Activated CD4-positive, alpha-beta T cell treated with anti-CD3 and anti-CD28 coated beads, Interleukin-2, amount 10 ng/mL, durations not matched to agents 7 days and 5 days (primary cell): ENCODE results near the gene SMPDL3B. TPM values are rescaled to one million over a fixed set of nuclear protein-coding genes. Genes with fewer than 3 reads are reported as not detected.

Experiments used
- CTCF ChIA-PET: fragments of 350-600 bp; sonication (Branson Sonifier 250); formaldehyde crosslinking; loops from one replicate; lab custom pipeline; 2021; ENCODE audit warnings: antibody characterized with exemption; lab: Charles Lee
- POLR2A ChIA-PET: fragments of 350-600 bp; sonication (Branson Sonifier 250); formaldehyde crosslinking; loops from one replicate; lab custom pipeline; 2021; ENCODE audit warnings: antibody characterized with exemption; lab: Charles Lee
- DNase-seq: peaks from one replicate; pipeline ENCODE4 v3.0.0-alpha.2; 2020
- H3K27ac Mint-ChIP-seq: one replicate; pipeline ENCODE4 v1.8.0; 2021; ENCODE audit warnings: mild to moderate bottlenecking, moderate library complexity, mixed read lengths
- H3K27me3 Mint-ChIP-seq: one replicate; pipeline ENCODE4 v1.8.0; 2021; ENCODE audit warnings: mixed read lengths
- H3K36me3 Mint-ChIP-seq: one replicate; pipeline ENCODE4 v1.8.0; 2021; ENCODE audit warnings: low read depth, mixed read lengths
- H3K4me1 Mint-ChIP-seq: one replicate; pipeline ENCODE4 v1.8.0; 2021; ENCODE audit warnings: mixed read lengths
- H3K4me3 Mint-ChIP-seq: one replicate; pipeline ENCODE4 v1.8.0; 2021; ENCODE audit warnings: mild to moderate bottlenecking, moderate library complexity, mixed read lengths
- H3K9me3 Mint-ChIP-seq: one replicate; pipeline ENCODE4 v1.8.0; 2021; ENCODE audit warnings: mixed read lengths
- total RNA-seq, 2 experiments: library from RNA; stranded (reverse); gene quantifications; one replicate each; pipeline ENCODE4 v1.2.3, GENCODE V29; 2021

SMPDL3B gene
- total RNA-seq, 2 experiments from 2014 or later, result 0.20 to 0.21 TPM

- H3K9me3 Mint-ChIP-seq, result no peaks in the 10 kb centered on the region
- ChIA-PET POLR2A (no interaction called here), CTCF (interaction anchor here (0.7 to 2.4 kb wide), 5 partner anchors 10 to 105 kb away, joined by 4 to 5 read pairs (median 5); no protein-coding TSS in a partner anchor)
- H3K4me1 Mint-ChIP-seq, result peaks cover 35% of the 10 kb centered on the region
- H3K27ac Mint-ChIP-seq, result no peak overlapping the region
- H3K36me3 Mint-ChIP-seq, result peaks cover 12% of the 10 kb centered on the region
- H3K4me3 Mint-ChIP-seq, result no peak overlapping the region
- no peak for DNase-seq
- H3K27me3 Mint-ChIP-seq, result no peaks in the 10 kb centered on the region
Measured at GRCh38 chr1:27963393-27963792, 28.6 kb downstream of the SMPDL3B start.

DNA sequence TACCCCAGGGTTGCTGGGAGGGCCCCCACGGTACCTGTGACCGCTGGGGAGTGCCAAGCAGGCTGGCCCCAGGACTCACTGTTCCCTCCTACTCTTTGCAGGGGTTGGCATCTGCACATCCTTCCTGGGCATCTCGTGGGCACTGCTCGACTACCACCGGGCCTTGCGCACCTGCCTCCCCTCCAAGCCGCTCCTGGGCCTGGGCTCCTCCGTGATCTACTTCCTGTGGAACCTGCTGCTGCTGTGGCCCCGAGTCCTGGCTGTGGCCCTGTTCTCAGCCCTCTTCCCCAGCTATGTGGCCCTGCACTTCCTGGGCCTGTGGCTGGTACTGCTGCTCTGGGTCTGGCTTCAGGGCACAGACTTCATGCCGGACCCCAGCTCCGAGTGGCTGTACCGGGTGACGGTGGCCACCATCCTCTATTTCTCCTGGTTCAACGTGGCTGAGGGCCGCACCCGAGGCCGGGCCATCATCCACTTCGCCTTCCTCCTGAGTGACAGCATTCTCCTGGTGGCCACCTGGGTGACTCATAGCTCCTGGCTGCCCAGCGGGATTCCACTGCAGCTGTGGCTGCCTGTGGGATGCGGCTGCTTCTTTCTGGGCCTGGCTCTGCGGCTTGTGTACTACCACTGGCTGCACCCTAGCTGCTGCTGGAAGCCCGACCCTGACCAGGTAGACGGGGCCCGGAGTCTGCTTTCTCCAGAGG lies 31.8 kb downstream of the SMPDL3B start:
- Mint-ChIP-seq H3K36me3 (peaks cover 13% of the 10 kb centered on the region), H3K9me3 (no peaks in the 10 kb centered on the region), H3K4me1 (peaks cover 26% of the 10 kb centered on the region), H3K4me3 (no peak overlapping the region), H3K27me3 (no peaks in the 10 kb centered on the region), H3K27ac (no peak overlapping the region)
- no peak for DNase-seq
- ChIA-PET CTCF (no interaction called here), POLR2A (no interaction called here)

DNA sequence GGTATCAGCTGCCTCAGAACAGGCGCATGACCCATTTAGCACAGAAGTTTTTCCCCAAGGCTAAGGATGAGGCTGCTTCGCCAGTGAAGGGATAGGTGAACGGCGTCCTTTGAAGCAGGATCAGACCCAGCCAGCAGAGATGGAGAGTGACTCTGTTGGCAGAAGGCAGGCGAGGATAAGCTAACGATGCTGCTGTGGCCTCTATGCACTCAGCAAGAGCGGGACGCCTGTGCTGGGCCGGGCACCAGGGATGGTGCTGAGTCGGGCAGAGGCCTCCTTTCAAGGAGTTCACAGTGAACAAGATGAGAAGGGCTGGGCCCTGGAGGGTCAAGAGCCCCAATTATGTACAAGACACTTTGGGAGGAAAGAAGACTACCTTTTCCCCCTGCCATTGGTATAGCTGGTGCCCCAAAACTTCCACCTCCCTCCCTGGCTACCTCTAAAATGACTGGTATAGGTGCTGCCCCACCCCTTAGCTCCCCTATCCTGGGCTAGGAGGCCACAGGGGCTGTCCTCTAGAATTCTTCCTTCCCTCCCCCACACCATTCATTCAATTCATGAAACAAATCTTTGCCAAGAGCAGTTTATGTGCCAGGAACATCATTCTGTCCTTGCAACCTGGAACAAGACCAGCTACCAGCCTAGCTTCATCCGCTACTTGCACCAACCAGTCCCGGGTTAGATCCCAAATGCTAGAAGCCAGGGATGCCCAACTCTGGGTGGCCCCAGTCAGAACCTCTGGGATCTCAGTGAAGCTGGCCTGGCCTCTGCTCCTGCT lies 32.5 kb downstream of the SMPDL3B start:
- peaks cover 13% of the 10 kb centered on the region for H3K36me3 Mint-ChIP-seq
- DNase-seq, result no peak

GRCh38 chr1:27967884-27968466 lies 33.2 kb downstream of the SMPDL3B start:
- Mint-ChIP-seq H3K4me1 (peaks cover 18% of the 10 kb centered on the region), H3K4me3 (no peak overlapping the region), H3K27ac (no peak overlapping the region), H3K9me3 (no peaks in the 10 kb centered on the region), H3K36me3 (peaks cover 13% of the 10 kb centered on the region), H3K27me3 (no peaks in the 10 kb centered on the region)
- ChIA-PET POLR2A (no interaction called here), CTCF (interaction anchor here (0.9 to 1.1 kb wide), 2 partner anchors 9 to 25 kb away, joined by 3 read pairs; partner anchors contain the start of gene XKR8)
- DNase-seq, result no peak

More for the DNA sequence above, 32.5 kb downstream of the SMPDL3B start:
- Mint-ChIP-seq H3K4me1 (peaks cover 20% of the 10 kb centered on the region), H3K27me3 (no peaks in the 10 kb centered on the region), H3K9me3 (no peaks in the 10 kb centered on the region), H3K27ac (no peak overlapping the region), H3K4me3 (no peak overlapping the region)
- CTCF ChIA-PET, result no interaction called here
- POLR2A ChIA-PET, result no interaction called here

DNA sequence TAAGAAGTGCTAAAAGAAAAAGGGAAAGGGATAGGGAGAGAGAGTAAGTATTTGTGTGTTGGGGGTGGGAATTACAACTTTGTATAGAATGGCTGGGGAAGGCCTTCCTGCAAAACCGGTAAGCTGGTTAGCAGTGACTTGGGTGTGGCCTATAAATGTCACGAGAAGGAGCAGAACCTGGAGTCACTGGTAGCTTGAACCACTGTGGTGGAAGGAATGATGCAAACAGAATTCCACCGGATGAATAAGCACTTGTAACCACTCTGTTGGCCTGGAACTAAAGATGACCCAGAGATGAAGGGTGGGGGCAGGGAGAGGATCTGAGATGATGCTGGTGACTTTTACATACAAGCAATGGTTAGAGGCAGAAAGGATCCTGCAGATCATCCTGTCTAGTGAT lies 33.9 kb downstream of the SMPDL3B start:
- H3K4me3 Mint-ChIP-seq, result no peak overlapping the region
- no peak for DNase-seq
- peaks cover 13% of the 10 kb centered on the region for H3K36me3 Mint-ChIP-seq
- POLR2A ChIA-PET, result no interaction called here
- no peaks in the 10 kb centered on the region for H3K9me3 Mint-ChIP-seq
- CTCF ChIA-PET, result interaction anchor here (0.9 to 1.1 kb wide), 2 partner anchors 9 to 24 kb away, joined by 3 read pairs; partner anchors contain the start of gene XKR8
- H3K4me1 Mint-ChIP-seq, result peaks cover 15% of the 10 kb centered on the region
- H3K27ac Mint-ChIP-seq, result no peak overlapping the region
- H3K27me3 Mint-ChIP-seq, result no peaks in the 10 kb centered on the region

DNA sequence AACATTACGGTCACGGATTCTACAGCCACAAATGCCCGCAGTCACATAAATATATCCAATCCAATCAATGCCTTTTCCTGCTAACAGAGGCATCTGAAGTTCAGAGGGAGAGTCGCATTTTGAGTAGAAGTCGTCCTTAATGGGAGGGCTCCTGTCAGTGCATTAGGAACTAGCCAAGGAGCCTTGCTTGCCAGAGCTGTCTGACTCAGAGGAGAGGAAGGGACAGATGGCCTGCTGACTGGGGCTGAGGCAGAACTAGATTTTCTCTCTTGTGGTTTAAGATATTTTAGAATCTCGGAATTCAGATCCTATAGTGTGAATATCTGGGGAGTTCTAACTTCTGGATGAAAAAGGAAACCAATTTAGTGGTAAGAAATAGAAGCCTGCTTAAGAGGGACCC lies 35.6 kb downstream of the SMPDL3B start:
- no peak overlapping the region for H3K4me3 Mint-ChIP-seq
- POLR2A ChIA-PET, result no interaction called here
- no peak overlapping the region for H3K27ac Mint-ChIP-seq
- no peaks in the 10 kb centered on the region for H3K9me3 Mint-ChIP-seq
- H3K36me3 Mint-ChIP-seq, result peaks cover 12% of the 10 kb centered on the region
- H3K27me3 Mint-ChIP-seq, result no peaks in the 10 kb centered on the region
- CTCF ChIA-PET, result interaction anchor here (1.2 to 2.2 kb wide), 3 partner anchors 9 to 112 kb away, joined by 3 to 7 read pairs (median 7); no protein-coding TSS in a partner anchor
- DNase-seq, result no peak
- peaks cover 14% of the 10 kb centered on the region for H3K4me1 Mint-ChIP-seq

GRCh38 chr1:27971674-27972073 lies 36.9 kb downstream of the SMPDL3B start:
- Mint-ChIP-seq H3K27ac (no peak overlapping the region), H3K4me1 (peaks cover 14% of the 10 kb centered on the region), H3K27me3 (no peaks in the 10 kb centered on the region), H3K9me3 (no peaks in the 10 kb centered on the region), H3K4me3 (no peak overlapping the region), H3K36me3 (peaks cover 10% of the 10 kb centered on the region)
- POLR2A ChIA-PET, result no interaction called here
- CTCF ChIA-PET, result interaction anchor here (0.5 to 2.2 kb wide), 5 partner anchors 11 to 137 kb away, joined by 3 to 7 read pairs (median 5); no protein-coding TSS in a partner anchor
- no peak for DNase-seq

- Mint-ChIP-seq H3K27me3 (no peaks in the 10 kb centered on the region), H3K4me1 (peaks cover 14% of the 10 kb centered on the region), H3K27ac (no peak overlapping the region), H3K9me3 (no peaks in the 10 kb centered on the region), H3K4me3 (no peak overlapping the region), H3K36me3 (peaks cover 15% of the 10 kb centered on the region)
- ChIA-PET CTCF (interaction anchor here (1.3 to 2.2 kb wide), 4 partner anchors 11 to 138 kb away, joined by 4 to 7 read pairs (median 6); no protein-coding TSS in a partner anchor), POLR2A (no interaction called here)
- no peak for DNase-seq
Measured at GRCh38 chr1:27972141-27972540, 37.3 kb downstream of the SMPDL3B start.

DNA sequence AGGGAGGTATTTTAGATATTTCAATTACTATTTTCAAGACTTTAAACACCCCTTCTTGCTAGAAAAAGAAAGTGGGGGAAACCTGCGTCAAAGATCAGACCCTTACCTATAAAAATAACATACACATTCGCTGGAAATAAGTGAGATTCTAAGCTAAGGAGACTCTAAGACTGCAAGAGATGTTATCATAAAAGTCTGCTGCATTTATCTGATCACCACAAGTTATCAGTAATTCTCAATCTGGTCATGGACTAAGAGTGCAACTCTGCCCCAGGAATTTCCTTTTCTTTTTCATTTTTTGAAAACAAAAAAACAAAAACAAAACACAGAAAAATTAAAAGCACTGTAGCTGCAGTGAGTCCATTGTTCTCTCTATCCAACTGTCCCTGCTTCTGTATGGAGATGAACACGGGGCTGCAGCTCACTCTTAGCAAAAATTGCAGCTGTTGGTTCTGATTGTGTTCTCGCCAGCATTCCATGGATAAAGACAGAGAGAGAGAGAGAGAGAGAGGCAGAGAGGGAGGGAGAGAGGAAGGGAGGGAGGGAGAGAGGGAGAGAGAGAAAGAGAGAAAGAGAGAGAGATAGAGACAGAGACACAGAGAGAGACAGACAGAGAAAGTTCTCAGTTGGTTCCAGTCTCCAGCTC lies 39.1 kb downstream of the SMPDL3B start:
- peaks cover 11% of the 10 kb centered on the region for H3K36me3 Mint-ChIP-seq
- ChIA-PET POLR2A (interaction anchor here (0.6 kb wide), 1 partner anchor 17 kb away, joined by 9 read pairs; no protein-coding TSS in a partner anchor), CTCF (interaction anchor here (0.9 to 1.7 kb wide), 6 partner anchors 10 to 216 kb away, joined by 3 to 8 read pairs (median 4); partner anchors contain the start of gene XKR8)
- peaks cover 6% of the 10 kb centered on the region for H3K4me1 Mint-ChIP-seq
- no peaks in the 10 kb centered on the region for H3K9me3 Mint-ChIP-seq
- H3K27me3 Mint-ChIP-seq, result no peaks in the 10 kb centered on the region
- DNase-seq, result no peak
- no peak overlapping the region for H3K27ac Mint-ChIP-seq
- H3K4me3 Mint-ChIP-seq, result no peak overlapping the region

DNA sequence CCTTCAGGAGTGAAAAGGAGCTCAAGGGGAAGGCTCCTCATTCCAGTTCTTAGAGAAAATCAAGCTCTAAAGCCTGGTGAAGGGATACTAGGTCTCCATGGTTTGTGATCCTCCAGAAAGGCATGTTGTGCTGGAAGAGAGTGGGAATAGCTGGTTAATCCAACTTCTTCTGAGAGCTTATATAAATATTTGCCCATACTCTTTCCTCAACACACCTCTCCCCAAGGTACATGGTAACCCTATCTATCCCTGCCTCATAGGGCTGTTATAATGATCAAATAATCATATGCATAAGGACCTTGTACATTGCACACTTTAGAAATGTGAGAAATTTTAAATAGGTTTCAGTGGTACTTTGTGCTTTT lies 39.6 kb downstream of the SMPDL3B start:
- Mint-ChIP-seq H3K9me3 (no peaks in the 10 kb centered on the region), H3K27ac (no peak overlapping the region), H3K4me3 (no peak overlapping the region), H3K27me3 (no peaks in the 10 kb centered on the region), H3K4me1 (peaks cover 7% of the 10 kb centered on the region), H3K36me3 (peaks cover 11% of the 10 kb centered on the region)
- POLR2A ChIA-PET, result interaction anchor here (0.6 kb wide), 1 partner anchor 16 kb away, joined by 9 read pairs; no protein-coding TSS in a partner anchor
- CTCF ChIA-PET, result interaction anchor here (0.5 to 1.7 kb wide), 5 partner anchors 12 to 216 kb away, joined by 3 to 8 read pairs (median 4); partner anchors contain the start of gene XKR8
- no peak for DNase-seq

DNA sequence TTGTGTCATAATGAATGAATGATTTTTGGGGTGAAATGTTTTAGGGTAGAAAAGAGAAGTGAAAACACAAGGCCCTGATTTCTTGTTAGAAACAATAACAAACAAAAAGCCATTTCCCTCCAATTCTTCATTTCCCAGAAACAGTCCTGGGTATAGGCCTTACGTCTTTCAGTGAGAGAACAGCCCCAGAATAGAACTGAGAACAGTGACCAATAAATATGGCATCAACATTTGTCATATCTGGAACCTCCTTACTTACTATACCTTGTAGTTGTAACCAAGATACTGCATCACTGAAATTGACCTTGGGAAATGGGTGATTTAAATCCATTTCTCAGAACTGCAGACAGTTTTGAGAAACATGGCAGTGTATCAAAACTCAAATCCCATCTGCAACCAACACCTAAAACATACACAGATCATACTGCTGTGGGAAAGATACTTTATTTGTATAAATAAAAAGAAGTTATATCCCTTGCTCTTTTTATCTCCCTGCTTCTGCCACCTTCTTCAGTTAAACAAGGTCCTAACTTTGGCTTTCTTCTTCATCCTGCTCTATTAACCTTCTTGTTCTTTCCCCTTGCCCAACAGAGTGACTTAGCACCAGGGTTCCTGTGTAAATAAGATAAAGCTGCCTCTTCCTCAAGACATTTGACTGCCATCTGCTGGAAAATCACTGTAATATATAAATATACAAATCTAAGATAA lies 44.5 kb downstream of the SMPDL3B start:
- no peak overlapping the region for H3K4me3 Mint-ChIP-seq
- DNase-seq, result peak; percentile 45
- no peaks in the 10 kb centered on the region for H3K27me3 Mint-ChIP-seq
- peaks cover 9% of the 10 kb centered on the region for H3K36me3 Mint-ChIP-seq
- no peak overlapping the region for H3K27ac Mint-ChIP-seq
- CTCF ChIA-PET, result interaction anchor here (1.4 to 2.2 kb wide), 6 partner anchors 9 to 122 kb away, joined by 3 to 13 read pairs (median 6); no protein-coding TSS in a partner anchor
- no peaks in the 10 kb centered on the region for H3K9me3 Mint-ChIP-seq
- POLR2A ChIA-PET, result no interaction called here
- peaks cover 3% of the 10 kb centered on the region for H3K4me1 Mint-ChIP-seq
